ENCODE measurements around the gene TNFRSF13B. TPM values are rescaled to one million over a fixed set of nuclear protein-coding genes. Genes with fewer than 3 reads are reported as not detected.

Gene TNFRSF13B
- total and polyA plus RNA-seq, 2 donors (not counting 1 experiment from before 2014, with no cell fraction given) = not detected

GRCh38 chr17:16969931-16970906 is 1.7 kb downstream of the TNFRSF13B start:
- Histone ChIP-seq H2AFZ (ENCODE audit: low read length) (no peak overlapping the region), H3K27me3 (ENCODE audit: control insufficient read depth, insufficient read depth, low read length) (no peaks in the 10 kb centered on the region), H4K20me1 (ENCODE audit: control insufficient read depth, extremely low read depth, insufficient read depth, low read length) (no peaks in the 10 kb centered on the region), H3K4me3 (replicated peaks in 1 of 4; ENCODE audit: control extremely low read depth in 1 of 4, insufficient read depth in 1 of 4, low read depth in 3 of 4, low read length in 4 of 4) (no peak overlapping the region), H3K9me3 (ENCODE audit: control insufficient read depth, insufficient read depth, low read depth, low read length) (no peaks in the 10 kb centered on the region), H3K79me2 (ENCODE audit: control insufficient read depth, insufficient read depth, low read length) (no peaks in the 10 kb centered on the region), H3K4me2 (ENCODE audit: extremely low read depth, insufficient read depth, low read length) (no peak overlapping the region), H3K27ac (ENCODE audit: insufficient read depth, low read length) (no peak overlapping the region), H3K4me1 (ENCODE audit: control insufficient read depth, extremely low read depth, insufficient read depth, low read length) (no peaks in the 10 kb centered on the region), H3K9ac (ENCODE audit: insufficient read depth, low read length) (no peak overlapping the region), H3K36me3 (ENCODE audit: control insufficient read depth, insufficient read depth, low read length) (no peaks in the 10 kb centered on the region)
- TF ChIP-seq EZH2 (IDR thresholded peaks at IDR 0.05; ENCODE audit: low read length, missing control alignments) (no peak), CTCF (conservative IDR thresholded peaks at IDR 0.05 in 1 of 2, IDR thresholded peaks at IDR 0.05 in 1 of 2; ENCODE audit: low read depth in 1 of 2, low read length in 2 of 2) (no peak)
- DNase-seq (ENCODE audit: low read depth in 2 of 2) = no peak

DNA sequence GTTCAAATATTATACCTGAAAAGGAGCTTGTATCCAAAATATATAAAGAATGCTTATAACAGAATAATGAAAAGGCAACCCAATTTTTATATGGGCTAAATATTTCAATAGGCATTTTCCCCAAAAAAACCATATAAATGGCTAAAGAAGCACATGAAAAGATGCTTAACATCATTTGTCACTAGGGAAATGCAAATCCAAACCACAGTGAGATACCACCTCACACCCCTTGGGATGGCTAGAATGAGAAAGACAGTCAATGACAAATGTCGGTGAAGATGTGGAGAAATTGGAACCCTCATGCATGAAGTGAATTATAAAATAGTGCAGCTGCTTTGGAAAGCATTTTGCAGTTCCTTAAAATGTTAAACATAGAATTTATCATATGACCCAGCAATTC is 3.1 kb downstream of the TNFRSF13B start:
- DNase-seq (ENCODE audit: low read depth in 2 of 2) = no peak
- H4K20me1 ChIP-seq (ENCODE audit: control insufficient read depth, extremely low read depth, insufficient read depth, low read length) = no peaks in the 10 kb centered on the region
- no peak overlapping the region for H3K4me3 ChIP-seq (replicated peaks in 1 of 4; ENCODE audit: control extremely low read depth in 1 of 4, insufficient read depth in 1 of 4, low read depth in 3 of 4, low read length in 4 of 4)
- H3K9me3 ChIP-seq (ENCODE audit: control insufficient read depth, insufficient read depth, low read depth, low read length) = no peaks in the 10 kb centered on the region
- no peak overlapping the region for H3K4me2 ChIP-seq (ENCODE audit: extremely low read depth, insufficient read depth, low read length)
- no peaks in the 10 kb centered on the region for H3K36me3 ChIP-seq (ENCODE audit: control insufficient read depth, insufficient read depth, low read length)
- no peaks in the 10 kb centered on the region for H3K79me2 ChIP-seq (ENCODE audit: control insufficient read depth, insufficient read depth, low read length)
- H3K27ac ChIP-seq (ENCODE audit: insufficient read depth, low read length) = no peak overlapping the region
- no peaks in the 10 kb centered on the region for H3K27me3 ChIP-seq (ENCODE audit: control insufficient read depth, insufficient read depth, low read length)
- TF ChIP-seq EZH2 (IDR thresholded peaks at IDR 0.05; ENCODE audit: low read length, missing control alignments) = no peak
- no peak for TF ChIP-seq CTCF (conservative IDR thresholded peaks at IDR 0.05 in 1 of 2, IDR thresholded peaks at IDR 0.05 in 1 of 2; ENCODE audit: low read depth in 1 of 2, low read length in 2 of 2)
- H2AFZ ChIP-seq (ENCODE audit: low read length) = no peak overlapping the region
- H3K4me1 ChIP-seq (ENCODE audit: control insufficient read depth, extremely low read depth, insufficient read depth, low read length) = no peaks in the 10 kb centered on the region
- no peak overlapping the region for H3K9ac ChIP-seq (ENCODE audit: insufficient read depth, low read length)

DNA sequence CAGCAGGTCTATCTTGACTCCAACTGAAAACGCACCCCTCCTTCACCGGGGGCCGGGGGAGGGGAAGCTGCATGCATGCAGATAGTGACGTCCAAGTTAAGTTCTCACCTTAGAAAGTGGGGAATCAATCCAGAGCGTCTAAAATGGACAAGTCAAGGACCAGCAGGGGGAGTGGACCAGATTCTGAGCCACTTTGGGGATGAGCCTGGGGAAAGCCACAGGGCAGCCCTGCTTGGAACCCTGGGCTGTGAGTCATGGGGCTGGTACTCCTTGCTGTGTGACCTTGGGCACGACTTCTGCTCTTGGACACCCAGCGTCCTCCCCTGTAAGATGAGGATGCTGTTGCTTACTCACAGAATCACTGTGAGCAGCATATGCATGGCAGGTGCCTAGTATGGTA is 9.1 kb downstream of the TNFRSF13B start:
- Histone ChIP-seq H3K4me2 (ENCODE audit: extremely low read depth, insufficient read depth, low read length) (no peak overlapping the region), H3K27me3 (ENCODE audit: control insufficient read depth, insufficient read depth, low read length) (no peaks in the 10 kb centered on the region), H3K27ac (ENCODE audit: insufficient read depth, low read length) (no peak overlapping the region), H3K9me3 (ENCODE audit: control insufficient read depth, insufficient read depth, low read depth, low read length) (no peaks in the 10 kb centered on the region), H3K9ac (ENCODE audit: insufficient read depth, low read length) (no peak overlapping the region), H3K4me1 (ENCODE audit: control insufficient read depth, extremely low read depth, insufficient read depth, low read length) (no peaks in the 10 kb centered on the region), H3K79me2 (ENCODE audit: control insufficient read depth, insufficient read depth, low read length) (no peaks in the 10 kb centered on the region), H3K4me3 (replicated peaks in 1 of 4; ENCODE audit: control extremely low read depth in 1 of 4, insufficient read depth in 1 of 4, low read depth in 3 of 4, low read length in 4 of 4) (no peak overlapping the region), H4K20me1 (ENCODE audit: control insufficient read depth, extremely low read depth, insufficient read depth, low read length) (no peaks in the 10 kb centered on the region), H3K36me3 (ENCODE audit: control insufficient read depth, insufficient read depth, low read length) (no peaks in the 10 kb centered on the region), H2AFZ (ENCODE audit: low read length) (no peak overlapping the region)
- TF ChIP-seq CTCF (conservative IDR thresholded peaks at IDR 0.05 in 1 of 2, IDR thresholded peaks at IDR 0.05 in 1 of 2; ENCODE audit: low read depth in 1 of 2, low read length in 2 of 2) = no peak
- no peak for TF ChIP-seq EZH2 (IDR thresholded peaks at IDR 0.05; ENCODE audit: low read length, missing control alignments)
- DNase-seq (ENCODE audit: low read depth in 2 of 2) = no peak
